HG03520 (cell line): ENCODE measurements around the gene KLK2.
A peak's percentile ranks its signal among the peaks of the same experiment; 100 is the strongest.
"Not testable (repeated sequence)": the region's sequence is repeated elsewhere in the genome, so short reads cannot be mapped to it uniquely, and the experiment has no call there.

Experiments
- ATAC-seq: cut with Tn5 transposase; IDR thresholded peaks from one replicate; pipeline ENCODE4 v1.9.1; 2021; ENCODE audit warnings: mild to moderate bottlenecking, moderate library complexity; ENCODE audit not compliant: unreplicated experiment

Gene KLK2

DNA sequence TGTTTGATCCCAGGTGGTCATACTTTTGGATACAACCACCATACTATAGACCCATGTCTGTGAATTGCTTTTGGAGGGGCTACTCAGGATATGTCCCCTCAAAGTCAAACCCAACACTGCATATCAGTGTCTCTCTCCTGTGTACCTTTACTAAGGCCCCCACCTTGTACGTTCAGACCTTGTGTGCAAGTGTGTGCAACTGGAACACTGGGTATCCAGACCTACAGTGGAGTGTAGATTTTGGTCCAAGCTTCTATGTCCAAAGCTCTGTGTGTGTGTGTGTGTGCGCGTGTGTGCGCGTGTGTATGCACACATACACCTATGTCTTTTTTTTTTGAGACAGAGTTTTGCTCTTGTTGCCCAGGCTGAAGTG is 18.0 kb downstream of the KLK2 start:
- no peak for ATAC-seq

DNA sequence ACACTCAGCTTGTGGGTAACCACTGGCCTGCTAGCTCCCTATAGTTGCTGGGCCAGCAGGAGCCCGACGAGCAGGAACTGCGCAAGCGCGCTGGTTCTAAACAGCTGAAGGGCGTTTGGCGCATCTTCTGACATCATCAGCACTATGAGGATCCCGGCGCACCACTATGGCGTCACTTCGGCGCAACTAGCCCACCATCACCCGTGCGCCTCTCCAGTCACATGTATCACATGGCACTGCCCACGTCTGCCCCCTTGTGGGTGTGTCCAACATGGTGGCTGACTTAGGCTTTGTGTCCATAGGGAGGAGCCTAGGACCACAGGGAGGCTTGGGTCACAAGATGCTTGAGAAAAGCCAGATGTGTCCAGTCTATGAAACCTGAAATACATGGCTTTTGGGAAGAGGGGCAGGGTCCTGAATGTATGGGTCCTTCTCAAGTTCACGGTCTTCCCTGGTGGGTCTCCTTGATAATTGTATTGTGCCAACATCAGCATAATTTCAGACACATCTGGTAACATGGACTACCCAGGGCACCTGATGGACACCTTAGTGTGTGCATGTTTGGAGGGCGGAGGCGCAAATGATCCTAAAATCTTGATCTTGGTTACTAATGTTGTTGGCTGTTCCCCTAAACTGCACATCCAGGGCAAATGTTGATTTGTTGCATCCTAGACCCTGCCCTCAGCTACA is 20.0 kb downstream of the KLK2 start:
- ATAC-seq: no peak

DNA sequence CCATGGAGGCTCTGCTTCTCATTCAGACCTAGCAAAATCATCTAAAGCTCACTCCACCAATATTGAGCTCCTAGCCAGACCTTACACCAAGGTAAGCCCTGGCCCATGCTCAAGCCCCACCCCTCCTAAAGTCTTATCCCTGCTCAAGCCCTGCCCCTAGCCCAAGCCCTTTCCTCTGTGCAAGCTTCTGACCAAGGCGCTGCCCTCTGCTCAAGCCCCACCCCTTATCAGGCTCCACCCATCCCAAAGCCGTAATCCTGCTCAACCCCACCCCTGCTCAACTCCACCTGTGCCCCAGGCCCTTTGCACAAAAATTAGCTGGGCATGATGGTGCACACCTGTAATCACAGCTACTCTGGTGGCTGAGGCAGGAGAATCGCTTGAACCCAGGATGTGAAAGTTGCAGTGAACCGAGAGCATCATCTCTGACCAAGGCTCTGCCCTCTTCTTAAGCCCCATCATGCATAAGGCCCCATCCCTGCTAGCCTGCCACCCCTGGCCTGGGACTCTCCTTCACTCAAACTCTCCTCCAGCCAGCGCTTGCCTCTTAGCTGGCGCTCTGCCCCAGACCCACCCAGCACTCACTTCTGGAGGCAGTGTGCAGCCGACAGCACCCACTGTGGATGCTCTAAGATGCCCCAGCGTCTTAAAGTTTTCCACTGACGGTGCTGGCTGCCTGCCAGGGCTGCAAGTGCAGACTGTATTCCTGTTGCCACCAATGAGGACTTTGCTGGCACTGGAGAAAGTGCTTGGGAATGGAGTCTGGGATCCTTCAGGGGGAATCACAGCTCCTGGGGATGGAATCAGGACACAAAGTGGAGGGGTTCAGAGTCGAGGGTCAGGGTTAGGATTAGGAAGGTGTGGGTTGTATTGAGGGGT is 21.5 kb downstream of the KLK2 start:
- no peak for ATAC-seq

DNA sequence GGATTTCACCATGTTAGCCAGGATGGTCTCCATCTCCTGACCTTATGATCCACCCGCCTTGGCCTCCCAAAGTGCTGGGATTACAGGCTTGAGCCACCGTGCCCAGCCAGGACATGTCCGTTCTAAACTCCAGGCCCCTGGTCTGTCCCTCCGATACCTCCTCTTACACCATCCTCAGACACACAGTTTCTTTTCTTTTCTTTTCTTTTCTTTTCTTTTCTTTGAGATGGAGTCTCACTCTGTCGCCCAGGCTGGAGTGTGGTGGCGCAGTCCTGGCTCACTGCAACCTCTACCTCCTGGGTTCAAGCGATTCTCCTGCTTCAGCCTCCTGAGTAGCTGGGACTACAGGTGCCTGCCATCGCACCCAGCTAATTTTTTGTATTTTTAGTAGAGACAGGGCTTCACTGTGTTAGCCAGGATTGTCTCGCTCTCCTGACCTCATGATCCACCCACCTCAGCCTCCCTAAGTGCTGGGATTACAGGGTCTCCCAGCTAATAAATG is 22.9 kb downstream of the KLK2 start:
- not testable (repeated sequence) for ATAC-seq

DNA sequence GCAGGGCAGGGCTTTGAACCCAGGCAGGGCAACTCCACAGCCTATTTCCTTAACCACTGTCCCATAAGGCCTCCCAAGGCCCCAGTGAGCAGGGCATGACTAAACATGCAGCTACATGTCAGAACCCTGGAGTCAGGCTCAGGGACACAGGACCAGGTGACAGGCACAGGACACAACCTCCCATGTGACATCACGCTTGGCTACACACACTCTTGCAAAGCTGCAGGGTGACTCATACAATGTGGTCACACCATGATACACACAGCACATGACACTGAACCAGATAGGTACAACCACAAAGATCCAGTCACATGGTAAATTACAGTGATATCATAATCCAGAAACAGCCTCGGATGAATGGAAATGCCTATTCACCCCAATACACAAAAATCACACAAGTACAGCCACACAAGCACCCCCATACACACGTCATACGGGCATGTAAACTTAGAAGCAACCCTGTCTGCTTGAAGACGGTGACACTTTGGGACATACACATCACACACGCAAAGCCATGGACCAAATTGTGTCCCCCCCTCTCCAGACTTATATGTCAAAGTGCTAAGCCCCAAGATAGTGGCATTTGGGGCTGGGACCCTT is 23.5 kb downstream of the KLK2 start:
- peak; percentile 77 for ATAC-seq

DNA sequence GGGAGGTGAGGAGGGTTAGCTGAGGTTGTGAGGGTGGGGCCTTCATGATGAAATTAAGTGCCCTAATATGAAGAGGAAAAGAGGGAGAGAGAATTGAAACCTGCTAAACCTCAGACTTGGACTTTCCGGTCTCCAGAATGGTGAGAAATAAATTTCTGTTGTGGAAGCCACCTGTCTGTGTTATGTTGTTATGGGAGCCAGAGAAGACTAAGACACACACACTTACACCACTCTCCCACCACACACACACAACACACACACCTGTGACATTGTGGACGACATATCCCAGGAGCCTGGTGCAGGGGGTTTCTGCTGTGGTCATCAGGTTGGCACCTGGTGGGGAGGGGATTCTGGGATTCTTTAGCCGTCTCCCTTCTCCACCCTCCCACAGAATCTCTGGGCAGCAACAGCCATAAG is 24.0 kb downstream of the KLK2 start:
- ATAC-seq: peak; percentile 18

DNA sequence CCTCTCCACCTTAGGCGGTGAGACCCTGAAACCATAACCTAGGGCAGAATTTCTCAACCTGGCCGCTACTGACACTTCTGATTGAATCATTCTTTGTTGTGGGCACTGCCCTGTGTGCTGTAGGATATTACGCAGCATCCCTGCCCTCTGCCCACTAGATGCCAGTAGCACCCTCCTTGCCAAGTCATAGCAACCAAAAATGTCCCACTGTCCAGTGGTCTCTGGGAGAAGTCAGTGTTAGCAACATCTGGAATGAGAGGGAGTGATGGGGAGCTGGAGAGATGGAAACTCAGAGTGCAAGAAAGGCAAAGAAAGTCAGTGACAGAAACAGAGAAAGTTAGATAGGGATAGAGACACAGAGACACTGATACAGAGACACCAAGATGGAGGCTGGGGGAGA is 24.4 kb downstream of the KLK2 start:
- no peak for ATAC-seq

DNA sequence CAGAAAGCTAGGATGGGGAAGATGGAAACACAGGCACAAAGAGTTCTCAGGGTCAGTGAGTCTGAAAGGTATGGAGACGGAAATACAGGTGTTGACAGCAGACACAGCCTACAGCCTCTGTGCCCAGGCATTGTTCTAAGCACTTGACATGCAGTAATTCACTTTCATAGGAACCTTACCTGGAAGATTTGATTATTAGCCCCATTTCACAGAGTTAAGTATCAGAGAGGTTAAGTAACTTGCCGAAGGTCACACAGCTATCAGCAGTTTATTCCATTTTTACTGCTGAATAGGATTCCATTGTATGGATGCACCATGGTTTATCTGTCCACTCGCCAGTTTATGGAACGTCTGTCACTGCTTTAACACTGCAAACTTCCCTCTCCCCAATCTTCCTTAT is 24.8 kb downstream of the KLK2 start:
- ATAC-seq: no peak

DNA sequence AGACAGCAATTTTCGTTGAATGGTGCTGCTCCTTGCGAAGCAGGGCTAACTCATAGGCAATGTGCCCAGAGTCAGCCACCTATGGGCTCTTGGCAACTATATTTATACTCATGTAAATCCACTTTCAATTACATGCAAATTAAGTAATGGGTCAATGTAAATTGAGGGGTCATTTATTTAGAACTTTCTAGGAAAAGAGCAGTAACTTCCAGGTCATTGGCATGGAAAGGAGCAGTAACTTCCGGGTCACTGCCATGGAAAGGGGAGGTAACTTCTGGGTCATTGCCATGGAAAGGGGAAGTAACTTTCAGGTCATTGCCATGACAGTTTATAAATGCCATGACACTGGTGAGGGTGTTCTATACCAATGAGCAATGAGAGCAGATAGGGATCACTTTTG is 26.3 kb downstream of the KLK2 start:
- no peak for ATAC-seq

DNA sequence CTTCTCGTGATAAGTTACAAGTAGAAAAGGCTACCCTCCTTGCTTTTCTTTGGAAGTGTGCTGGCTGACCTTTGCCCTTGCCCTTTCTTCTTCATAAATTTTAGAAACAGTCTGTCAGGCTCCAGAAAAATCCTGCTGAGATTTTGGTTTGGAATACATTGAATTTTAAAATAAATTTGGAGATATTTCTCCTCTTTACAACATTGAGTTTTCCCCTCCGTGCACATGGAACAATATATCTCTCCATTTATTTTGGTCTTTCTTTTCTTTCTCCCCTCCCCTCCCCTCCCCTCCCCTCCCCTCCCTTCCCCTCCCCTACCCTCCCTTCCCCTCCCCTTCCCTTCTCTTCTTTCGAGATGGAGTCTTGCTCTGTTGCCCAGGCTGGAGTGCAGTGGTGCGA is 29.4 kb downstream of the KLK2 start:
- no peak for ATAC-seq

DNA sequence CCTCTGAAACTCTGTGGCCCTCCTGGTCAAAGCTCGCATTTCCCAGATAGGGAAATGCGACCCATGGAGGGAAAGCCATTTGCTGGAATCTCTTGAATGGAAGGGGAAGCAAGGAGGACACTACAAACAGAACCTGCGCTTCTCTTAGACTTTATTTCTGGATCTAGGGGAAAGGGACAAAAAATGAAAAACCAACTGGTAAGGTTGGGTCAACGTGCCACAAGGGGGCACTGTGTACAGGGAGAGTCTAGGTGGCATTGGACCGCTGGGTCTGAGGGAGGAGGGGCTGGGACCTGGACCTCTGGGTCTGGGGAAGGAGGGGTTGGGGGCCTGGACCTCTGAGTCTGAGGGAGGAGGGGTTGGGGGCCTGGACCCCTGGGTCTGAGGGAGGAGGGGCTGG is 33.0 kb downstream of the KLK2 start:
- ATAC-seq: no peak

DNA sequence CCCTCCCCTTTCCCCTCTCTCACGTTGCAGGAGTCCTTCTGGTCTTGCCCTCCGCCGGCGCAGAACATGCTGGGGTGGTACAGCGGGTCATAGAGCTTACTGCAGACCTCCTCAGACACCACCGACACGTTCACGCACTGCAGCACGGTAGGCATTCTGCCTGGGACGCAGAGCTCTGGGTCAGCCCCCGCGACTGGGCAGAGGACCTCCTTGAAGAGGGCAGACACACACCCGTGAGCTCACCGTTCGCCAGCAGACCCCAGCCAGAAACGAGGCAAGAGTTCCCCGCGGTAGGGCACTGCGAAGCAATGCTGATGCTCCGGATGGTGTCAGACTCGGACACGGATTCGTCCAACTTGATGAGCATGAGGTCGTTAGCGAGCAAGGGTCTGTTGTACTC is 35.1 kb downstream of the KLK2 start:
- ATAC-seq: no peak

DNA sequence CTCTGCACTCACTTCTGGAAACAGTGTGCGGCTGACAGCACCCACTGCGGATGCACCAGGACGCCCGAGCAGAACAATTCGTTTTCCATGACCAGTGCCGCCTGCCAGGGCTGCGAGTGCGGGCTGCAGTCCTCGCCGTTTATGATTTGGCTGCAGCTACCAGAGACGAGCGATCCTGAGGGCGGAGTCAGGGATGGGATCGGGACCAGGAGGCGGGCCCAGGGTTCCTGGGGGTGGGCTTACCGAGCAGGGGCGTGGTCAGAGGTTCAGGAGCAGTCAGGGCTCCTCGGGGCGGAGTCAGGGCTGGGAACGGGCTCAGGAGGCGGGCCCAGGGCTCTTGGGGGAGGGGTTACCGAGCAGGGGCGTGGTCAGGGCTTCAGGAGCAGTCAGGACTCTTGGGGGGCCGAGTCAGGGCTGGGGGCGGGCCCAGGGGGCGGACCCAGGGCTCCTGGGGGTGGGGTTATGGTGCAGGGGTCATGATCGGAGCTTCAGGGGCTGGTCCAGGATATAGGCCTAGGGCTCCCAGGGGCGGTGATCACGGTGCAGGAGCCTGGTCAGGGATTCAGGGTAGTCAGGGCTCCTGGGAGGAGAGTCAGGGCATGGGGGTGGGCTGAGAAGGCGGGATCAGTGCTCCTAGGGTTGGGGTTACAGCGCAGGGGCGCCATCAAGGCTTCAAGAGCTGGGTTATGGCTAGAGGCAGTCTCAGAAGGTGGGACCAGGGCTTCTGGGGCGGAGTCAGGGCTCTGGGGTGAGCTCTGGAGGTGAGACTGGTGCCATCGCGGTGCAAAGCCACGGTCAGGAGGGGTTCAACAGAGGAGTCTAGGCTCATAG is 36.2 kb downstream of the KLK2 start:
- no peak for ATAC-seq

DNA sequence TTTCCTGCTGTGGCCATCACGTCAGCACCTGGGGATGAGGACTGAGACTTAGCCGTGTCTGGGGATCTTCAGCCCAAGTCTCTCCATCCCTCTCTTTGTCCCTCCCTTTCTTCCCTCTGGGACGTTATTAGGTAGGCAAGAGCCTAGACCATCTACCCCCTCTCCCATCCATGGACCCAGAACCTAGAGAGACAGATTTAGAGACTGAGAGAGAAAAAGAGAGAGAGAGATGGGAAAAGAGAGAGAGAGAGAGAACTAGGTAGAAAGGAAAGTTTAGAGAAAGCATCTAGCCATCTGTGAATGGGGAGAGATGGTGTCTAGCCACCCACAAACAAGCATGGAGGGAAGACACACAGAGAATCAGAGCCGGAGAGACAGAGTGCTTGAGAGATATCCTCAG is 37.5 kb downstream of the KLK2 start:
- ATAC-seq: no peak

DNA sequence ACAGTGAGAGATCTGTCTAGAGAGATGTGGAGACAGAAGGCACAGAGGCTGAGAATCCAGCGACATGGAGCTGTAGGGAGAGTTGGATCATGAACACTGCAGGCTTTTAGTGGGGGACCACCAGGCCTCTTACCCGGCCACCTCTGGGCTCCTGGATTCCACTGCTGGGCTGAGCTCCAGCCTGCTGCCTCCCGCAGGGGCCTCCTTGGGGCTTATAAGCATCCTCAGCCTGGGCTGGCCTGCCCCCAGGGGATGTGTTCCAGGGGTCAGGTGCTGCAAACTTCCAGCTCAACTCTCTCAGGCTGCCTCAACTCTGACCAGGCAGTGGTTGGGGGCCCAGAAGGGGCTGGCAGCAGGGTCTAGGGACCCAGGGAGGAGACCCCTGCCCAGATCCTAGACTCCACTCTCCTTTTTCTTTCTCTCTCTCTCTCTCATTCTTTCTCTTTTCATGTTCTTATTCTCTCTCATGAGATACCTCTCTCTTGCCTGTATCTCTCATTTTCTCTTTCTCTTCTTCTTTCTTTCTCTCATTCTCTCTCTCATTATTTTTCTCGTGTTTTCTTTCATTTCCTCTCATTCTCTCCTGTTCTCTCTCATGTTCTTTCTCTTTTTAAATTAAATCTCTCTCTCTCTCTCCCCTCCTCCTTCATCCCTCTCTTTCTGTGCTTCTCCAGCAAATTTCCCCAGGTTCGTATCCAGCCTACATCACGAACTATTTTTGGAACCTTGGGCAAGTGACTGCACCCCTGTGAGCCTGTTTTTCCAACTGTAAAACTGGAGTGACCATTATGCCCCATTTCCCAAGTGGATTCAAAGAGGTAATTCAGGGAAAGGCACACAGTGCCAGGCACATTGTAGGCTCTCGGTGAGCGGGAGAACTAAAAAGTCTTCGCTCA is 38.2 kb downstream of the KLK2 start, which contains the start of gene KLK4:
Gene KLK4 (minus strand): TSS at position 190 of the 896 bp plus-strand sequence. CDS start 657 bp downstream, outside the sequence.
- no peak for ATAC-seq

DNA sequence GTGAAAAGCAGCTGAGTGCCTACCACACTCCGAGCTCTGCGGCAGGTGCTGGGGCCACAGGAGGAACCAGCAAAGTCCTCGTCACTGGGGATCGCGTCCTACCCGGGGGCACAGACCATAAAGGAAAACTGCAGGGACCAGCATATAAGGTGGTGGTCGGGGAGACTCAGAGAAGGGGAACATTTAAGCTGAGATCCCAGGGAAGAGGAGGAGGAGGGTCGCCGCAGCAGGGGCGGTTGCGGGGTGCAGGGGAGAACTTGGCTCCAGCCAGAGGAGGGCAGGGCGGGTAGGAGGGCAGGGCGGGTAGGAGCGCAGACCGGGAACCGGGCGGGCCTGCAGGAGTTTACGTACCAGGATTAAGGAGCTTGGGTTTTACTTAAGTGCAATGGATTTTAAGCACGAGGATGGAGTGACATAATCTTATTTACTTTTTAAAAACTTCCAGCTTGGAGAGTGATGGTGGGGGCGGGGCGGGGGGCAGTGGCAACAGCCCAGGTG is 38.9 kb downstream of the KLK2 start:
- no peak for ATAC-seq

DNA sequence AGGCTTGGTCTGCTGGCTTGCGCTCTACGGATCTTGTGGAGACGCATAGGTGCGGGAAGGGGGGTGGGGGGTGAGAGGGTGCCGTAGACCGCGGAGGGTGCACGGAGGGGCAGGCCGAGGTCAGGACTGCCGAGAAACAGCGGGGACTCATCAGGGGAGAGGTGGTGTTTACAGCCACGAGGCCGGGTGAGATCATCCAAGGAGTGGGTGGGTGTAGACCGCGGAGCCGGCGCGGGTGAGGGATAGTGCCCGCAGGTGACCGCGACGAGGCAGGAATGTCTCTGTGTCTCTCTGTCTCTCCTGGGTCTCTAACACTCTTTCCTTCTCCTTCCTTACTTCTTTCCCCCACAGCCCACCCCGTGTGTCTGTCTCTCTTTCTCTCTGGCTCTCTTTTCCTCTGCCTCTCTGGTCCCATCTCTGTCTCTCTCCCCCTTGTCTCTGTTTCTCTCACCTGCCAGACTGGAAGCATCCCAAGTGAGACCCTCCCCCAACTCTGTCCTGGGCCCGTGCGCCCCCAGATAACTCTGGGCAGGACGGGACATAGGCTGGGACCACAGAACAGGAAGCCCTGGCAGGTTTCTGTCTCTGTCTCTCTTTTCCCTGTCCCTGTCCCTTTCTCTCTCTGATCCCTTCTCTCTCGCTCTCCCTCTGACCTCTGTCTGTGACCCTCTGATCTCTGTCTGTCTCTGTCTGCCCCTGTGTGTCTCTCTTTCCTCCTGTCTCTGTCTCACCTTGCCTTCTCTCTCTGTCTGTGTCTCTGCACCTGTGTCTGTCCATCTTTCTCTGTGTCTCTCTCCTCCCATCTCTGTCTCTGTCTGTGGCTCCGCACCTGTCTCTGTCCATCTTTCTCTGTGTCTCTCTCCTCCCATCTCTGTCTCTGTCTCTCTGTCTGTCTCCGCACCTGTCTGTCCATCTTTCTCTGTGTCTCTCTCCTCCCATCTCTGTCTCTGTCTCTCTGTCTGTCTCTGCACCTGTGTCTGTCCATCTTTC is 39.8 kb downstream of the KLK2 start:
- ATAC-seq: no peak

DNA sequence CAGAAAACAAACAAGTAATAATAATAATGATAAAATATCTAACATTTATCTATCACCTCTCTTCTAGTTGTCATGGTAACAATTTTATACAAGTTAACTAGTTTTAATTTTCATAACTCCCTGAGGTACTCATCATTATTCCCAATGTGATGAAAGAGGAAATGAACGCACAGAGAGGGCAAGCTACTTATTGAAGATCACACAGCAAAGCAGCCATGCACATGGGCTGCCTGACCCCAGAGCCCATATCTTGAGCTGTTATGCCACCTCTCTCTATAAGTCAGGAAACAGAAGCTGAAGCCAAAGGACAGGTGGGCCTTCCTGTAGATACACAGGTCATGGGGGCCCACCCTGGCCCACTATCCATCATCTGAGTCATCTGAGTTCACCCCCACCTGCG is 42.8 kb downstream of the KLK2 start:
- no peak for ATAC-seq
